HepG2 (cell line): ENCODE results near the gene ADCY1. TPM values are rescaled to one million over a fixed set of nuclear protein-coding genes. Genes with fewer than 3 reads are reported as not detected.

Experiments
- ARNT2 ChIP-seq: sonication (generic); formaldehyde crosslinking; IDR thresholded peaks from 2 replicates; pipeline ENCODE4 v1.8.0; 2022; ENCODE audit warnings: mild to moderate bottlenecking, low read depth, missing genetic modification reagents, moderate library complexity
- ATF1 ChIP-seq: IDR thresholded peaks from 2 replicates; pipeline ENCODE4 v1.6.1; 2016; ENCODE audit warnings: mild to moderate bottlenecking, control low read depth
- DZIP1 ChIP-seq: sonication (generic); formaldehyde crosslinking; IDR thresholded peaks from 2 replicates; pipeline ENCODE4 v1.5.0; 2020; ENCODE audit warnings: mild to moderate bottlenecking, missing genetic modification reagents
- ETV5 ChIP-seq: IDR thresholded peaks from 2 replicates; pipeline ENCODE4 v1.6.1; 2018; ENCODE audit warnings: missing biosample characterization, missing genetic modification reagents, inconsistent platforms, borderline replicate concordance
- GFI1 ChIP-seq: sonication (generic); formaldehyde crosslinking; IDR thresholded peaks from 2 replicates; pipeline ENCODE4 v1.5.0; 2020; ENCODE audit warnings: missing genetic modification reagents, mild to moderate bottlenecking, borderline replicate concordance
- HMGXB4 ChIP-seq, 2 experiments: sonication (generic) in 1 of 2; formaldehyde crosslinking in 1 of 2; IDR thresholded peaks; 2 replicates each; pipeline versions ENCODE4 v1.4.0 to v1.6.1; 2018 to 2020; ENCODE audit warnings: missing genetic modification reagents in 2 of 2, borderline replicate concordance in 1 of 2, low read depth in 1 of 2, mild to moderate bottlenecking in 1 of 2, missing biosample characterization in 1 of 2
- MXD1 ChIP-seq: sonication (generic); formaldehyde crosslinking; IDR thresholded peaks from 2 replicates; pipeline ENCODE4 v1.4.0; 2020; ENCODE audit warnings: mild to moderate bottlenecking, missing genetic modification reagents
- NCOA1 ChIP-seq: sonication (generic); formaldehyde crosslinking; IDR thresholded peaks from 2 replicates; pipeline ENCODE4 v1.9.0; 2021; ENCODE audit warnings: missing genetic modification reagents
- PLRG1 ChIP-seq: fragments of 450-650 bp; conservative IDR thresholded peaks from 2 replicates; pipeline ENCODE4 v1.6.1; 2016
- SALL2 ChIP-seq: sonication (generic); formaldehyde crosslinking; IDR thresholded peaks from 2 replicates; pipeline ENCODE4 v1.8.1; 2023; ENCODE audit warnings: mild to moderate bottlenecking, missing genetic modification reagents, inconsistent platforms
- ZBTB46 ChIP-seq: sonication (generic); formaldehyde crosslinking; IDR thresholded peaks from 2 replicates; pipeline ENCODE4 v1.4.0; 2020; ENCODE audit warnings: mild to moderate bottlenecking, missing genetic modification reagents, borderline replicate concordance
- ZNF17 ChIP-seq: sonication (generic); formaldehyde crosslinking; IDR thresholded peaks from 2 replicates; pipeline ENCODE4 v1.5.0; 2020; ENCODE audit warnings: mild to moderate bottlenecking, missing genetic modification reagents
- ZNF224 ChIP-seq: sonication (generic); formaldehyde crosslinking; IDR thresholded peaks from 2 replicates; pipeline ENCODE4 v1.5.0; 2020; ENCODE audit warnings: mild to moderate bottlenecking, missing genetic modification reagents
- ZNF34 ChIP-seq: sonication (generic); formaldehyde crosslinking; IDR thresholded peaks from 2 replicates; pipeline ENCODE4 v1.4.0; 2020; ENCODE audit warnings: mild to moderate bottlenecking, missing genetic modification reagents, borderline replicate concordance
- ZNF484 ChIP-seq: sonication (generic); formaldehyde crosslinking; IDR thresholded peaks from 2 replicates; pipeline ENCODE4 v1.5.1; 2020; ENCODE audit warnings: mild to moderate bottlenecking, low read depth, missing genetic modification reagents, borderline replicate concordance
- ZNF558 ChIP-seq: sonication (generic); formaldehyde crosslinking; IDR thresholded peaks from 2 replicates; pipeline ENCODE4 v1.9.0; 2022; ENCODE audit warnings: mild to moderate bottlenecking, missing genetic modification reagents, borderline replicate concordance
- ZNF891 ChIP-seq: sonication (generic); formaldehyde crosslinking; IDR thresholded peaks from 2 replicates; pipeline ENCODE4 v1.5.0; 2020; ENCODE audit warnings: mild to moderate bottlenecking, missing genetic modification reagents
- ZSCAN21 ChIP-seq: sonication (generic); formaldehyde crosslinking; IDR thresholded peaks from 2 replicates; pipeline ENCODE4 v1.8.0; 2022; ENCODE audit warnings: mild to moderate bottlenecking, missing genetic modification reagents, moderate library complexity, borderline replicate concordance
- polyA plus RNA-seq, 8 experiments: library from polyadenylated mRNA; depleted of rRNA in 3 of 8; stranded (reverse) in 7 of 8; unstranded in 1 of 8; fragments of >200 nt; fragmentation: Illumina TruSeq in 4 of 8; extraction: Trizol in 4 of 8; gene quantifications; 2 replicates each; pipeline versions ENCODE4 v1.2.1 to v1.2.3, GENCODE V29; 2011 to 2016; ENCODE audit warnings: low read depth in 4 of 8, missing spikeins in 1 of 8, mixed read lengths in 1 of 8; ENCODE audit not compliant: insufficient read depth in 1 of 8
- total RNA-seq, 5 experiments: library from RNA; depleted of rRNA; stranded (reverse); fragments of >200 nt; fragmentation: Illumina TruSeq; extraction: Trizol; gene quantifications; 2 replicates each; pipeline ENCODE4 v1.2.3, GENCODE V29; 2016; ENCODE audit warnings: low read depth in 1 of 5

ADCY1 gene
- total and polyA plus RNA-seq, 2 of the 13 experiments (the other 11 are each of a cell fraction or from before 2014, with no cell fraction given), result 0.80 to 1.2 TPM

- TF ChIP-seq ZNF484 (CRISPR knock-in tag) (no peak), PLRG1 (no peak), DZIP1 (no peak), GFI1 (no peak), ARNT2 (peak; percentile 45; the same call in 1 of the 2 replicates), ZBTB46 (CRISPR knock-in tag) (no peak), ATF1 (CRISPR knock-in tag) (no peak), NCOA1 (CRISPR knock-in tag) (no peak), ZNF34 (CRISPR knock-in tag) (no peak), SALL2 (no peak), ZNF891 (CRISPR knock-in tag) (no peak), ETV5 (CRISPR knock-in tag) (no peak), MXD1 (CRISPR knock-in tag) (no peak), ZNF224 (CRISPR knock-in tag) (no peak), ZNF17 (no peak), ZSCAN21 (CRISPR knock-in tag) (no peak), ZNF558 (no peak), HMGXB4 (CRISPR knock-in tag; IDR thresholded peaks at IDR 0.05; ENCODE audit: borderline replicate concordance in 1 of 2, low read depth in 1 of 2) (0 out of 4 replicates have a peak, but pooled peaks of 1 of the 2 experiments have one; percentile 27)
Observed at GRCh38 chr7:45663167-45663921, 89.2 kb downstream of the ADCY1 start (continued).
